ENCODE results near the gene KLHL6. TPM values are rescaled to one million over a fixed set of nuclear protein-coding genes. Genes with fewer than 3 reads are reported as not detected.
"Not testable (repeated sequence)": the region's sequence is repeated elsewhere in the genome, so short reads cannot be mapped to it uniquely, and the experiment has no call there.

Gene KLHL6
- total RNA-seq, 6 donors from 2014 or later: 15.2 to 77.5 (median 25.6) TPM

DNA sequence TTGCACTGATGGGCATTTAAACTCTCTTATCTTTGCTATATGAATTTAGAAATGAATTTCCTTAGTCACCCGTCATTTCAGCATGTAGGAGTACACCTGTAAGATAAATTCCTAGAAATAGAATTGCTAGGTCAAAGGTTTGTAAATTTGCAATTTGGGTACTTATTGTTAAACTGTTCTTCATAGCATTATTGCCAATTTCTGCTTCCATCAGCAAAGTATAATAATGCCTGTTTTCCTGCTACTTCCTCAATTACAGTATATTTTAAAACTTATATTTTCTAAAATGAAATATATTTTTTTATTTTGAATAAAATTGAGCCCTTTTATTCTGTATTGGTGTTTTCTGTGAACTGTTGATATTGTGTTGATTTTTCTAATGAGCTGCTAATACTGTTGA lies 110.8 kb downstream of the KLHL6 start:
- no peak for ATAC-seq (ENCODE audit: low FRiP score in 2 of 2)
- DNase-seq: no peak
- Histone ChIP-seq H3K27ac (no peak overlapping the region), H3K9me3 (peaks cover 0 to 10% (median 3%) of the 10 kb centered on the region in 4 donors), H3K27me3 (no peaks in the 10 kb centered on the region), H3K36me3 (no peaks in the 10 kb centered on the region), H3K4me3 (no peak overlapping the region), H3K4me1 (peaks cover 7 to 17% (median 15%) of the 10 kb centered on the region in 4 donors)
- TF ChIP-seq POLR2AphosphoS5 (IDR thresholded peaks at IDR 0.05) (no peak), EP300 (IDR thresholded peaks at IDR 0.05) (no peak), POLR2A (IDR thresholded peaks at IDR 0.05) (no peak)
- TF ChIP-seq, protein P1, sequence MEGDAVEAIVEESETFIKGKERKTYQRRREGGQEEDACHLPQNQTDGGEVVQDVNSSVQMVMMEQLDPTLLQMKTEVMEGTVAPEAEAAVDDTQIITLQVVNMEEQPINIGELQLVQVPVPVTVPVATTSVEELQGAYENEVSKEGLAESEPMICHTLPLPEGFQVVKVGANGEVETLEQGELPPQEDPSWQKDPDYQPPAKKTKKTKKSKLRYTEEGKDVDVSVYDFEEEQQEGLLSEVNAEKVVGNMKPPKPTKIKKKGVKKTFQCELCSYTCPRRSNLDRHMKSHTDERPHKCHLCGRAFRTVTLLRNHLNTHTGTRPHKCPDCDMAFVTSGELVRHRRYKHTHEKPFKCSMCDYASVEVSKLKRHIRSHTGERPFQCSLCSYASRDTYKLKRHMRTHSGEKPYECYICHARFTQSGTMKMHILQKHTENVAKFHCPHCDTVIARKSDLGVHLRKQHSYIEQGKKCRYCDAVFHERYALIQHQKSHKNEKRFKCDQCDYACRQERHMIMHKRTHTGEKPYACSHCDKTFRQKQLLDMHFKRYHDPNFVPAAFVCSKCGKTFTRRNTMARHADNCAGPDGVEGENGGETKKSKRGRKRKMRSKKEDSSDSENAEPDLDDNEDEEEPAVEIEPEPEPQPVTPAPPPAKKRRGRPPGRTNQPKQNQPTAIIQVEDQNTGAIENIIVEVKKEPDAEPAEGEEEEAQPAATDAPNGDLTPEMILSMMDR (IDR thresholded peaks at IDR 0.05): no peak
- 78 to 79% methylated on average over 1 of the region's 1 CpG for WGBS, 2 donors

DNA sequence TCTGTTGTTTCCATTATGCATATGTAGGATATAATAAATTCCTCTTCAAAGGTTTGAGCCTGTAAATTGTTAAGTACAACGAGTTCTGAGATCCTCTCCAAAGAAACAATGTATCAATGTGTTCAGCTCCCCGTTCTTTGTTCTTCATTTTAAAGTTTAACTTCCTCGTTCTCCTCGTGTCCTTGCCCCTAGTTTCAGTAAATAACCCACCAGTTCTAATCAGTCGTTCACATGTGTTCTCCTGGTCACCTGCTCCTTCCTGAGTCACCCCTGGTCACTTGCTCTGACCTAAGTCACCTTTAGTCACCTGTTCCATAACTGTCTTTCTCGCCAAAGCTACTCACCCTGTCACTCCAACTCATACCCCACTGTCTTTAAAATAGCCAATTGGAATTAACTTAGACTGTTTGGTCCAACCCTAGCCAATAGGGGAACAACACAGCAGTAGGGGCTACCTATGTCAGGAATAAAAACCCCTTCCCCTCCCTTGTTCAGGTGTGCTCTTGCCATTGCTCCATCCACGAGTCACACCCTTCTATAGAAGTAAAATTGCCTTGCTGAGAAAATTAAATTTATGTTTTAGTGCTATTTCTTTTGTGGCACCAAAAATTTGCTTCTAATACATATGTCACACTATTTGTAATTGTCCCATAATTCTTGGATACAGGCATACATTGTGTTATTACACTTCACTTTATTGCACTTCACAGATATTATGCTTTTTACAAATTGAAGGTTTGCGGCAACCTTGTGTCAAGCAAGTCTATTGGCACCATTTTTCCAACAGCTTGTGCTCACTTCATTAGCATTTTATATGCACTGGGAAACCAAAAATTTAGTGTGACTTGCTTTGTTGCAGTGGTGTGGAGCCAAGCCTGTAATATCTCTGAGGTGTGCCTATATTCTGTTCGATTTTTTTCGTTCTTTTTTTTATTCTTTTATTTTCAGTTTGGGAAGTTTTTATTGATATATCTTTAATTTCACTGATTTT lies 111.8 kb downstream of the KLHL6 start:
- Histone ChIP-seq H3K4me1 (peaks cover 5 to 9% (median 6%) of the 10 kb centered on the region in 4 donors), H3K36me3 (no peaks in the 10 kb centered on the region), H3K9me3 (peaks cover 0 to 10% (median 3%) of the 10 kb centered on the region in 4 donors), H3K27me3 (no peaks in the 10 kb centered on the region), H3K27ac (no peak overlapping the region), H3K4me3 (no peak overlapping the region)
- WGBS, 2 donors: 83 to 87% methylated on average over 10 of the region's 10 CpGs
- TF ChIP-seq, protein P1 (IDR thresholded peaks at IDR 0.05): no peak
- no peak for TF ChIP-seq POLR2AphosphoS5 (IDR thresholded peaks at IDR 0.05)
- ATAC-seq (ENCODE audit: low FRiP score in 2 of 2) (no peak), DNase-seq (no peak)

DNA sequence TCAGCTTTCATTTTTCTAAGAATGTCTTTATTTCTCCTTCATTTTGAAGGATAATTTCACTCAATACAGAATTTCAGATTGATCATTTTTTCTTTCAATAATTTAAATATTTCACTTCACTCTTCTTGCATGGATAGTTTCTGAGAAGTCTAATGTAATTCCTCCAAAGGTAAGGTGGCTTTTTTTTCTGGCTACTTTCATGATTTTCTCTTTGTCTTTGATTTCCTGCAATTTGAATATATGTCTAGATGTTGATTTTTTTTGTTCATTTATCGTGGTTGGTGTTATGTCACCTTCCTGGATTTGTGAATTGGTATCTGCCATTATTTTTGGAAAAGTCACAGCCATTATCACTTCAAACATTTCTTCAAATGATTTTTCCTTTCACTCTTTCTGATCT lies 112.5 kb downstream of the KLHL6 start:
- Histone ChIP-seq H3K27ac (no peak overlapping the region), H3K4me3 (no peak overlapping the region), H3K9me3 (peaks cover 0 to 10% (median 3%) of the 10 kb centered on the region in 4 donors), H3K4me1 (peaks cover 0 to 3% (median 2%) of the 10 kb centered on the region in 4 donors), H3K27me3 (no peaks in the 10 kb centered on the region), H3K36me3 (no peaks in the 10 kb centered on the region)
- 83 to 84% methylated on average over 1 of the region's 1 CpG for WGBS, 2 donors
- ATAC-seq (ENCODE audit: low FRiP score in 2 of 2) (no peak), DNase-seq (no peak)
- TF ChIP-seq EP300 (IDR thresholded peaks at IDR 0.05): no peak
- no peak for TF ChIP-seq POLR2AphosphoS5 (IDR thresholded peaks at IDR 0.05)

DNA sequence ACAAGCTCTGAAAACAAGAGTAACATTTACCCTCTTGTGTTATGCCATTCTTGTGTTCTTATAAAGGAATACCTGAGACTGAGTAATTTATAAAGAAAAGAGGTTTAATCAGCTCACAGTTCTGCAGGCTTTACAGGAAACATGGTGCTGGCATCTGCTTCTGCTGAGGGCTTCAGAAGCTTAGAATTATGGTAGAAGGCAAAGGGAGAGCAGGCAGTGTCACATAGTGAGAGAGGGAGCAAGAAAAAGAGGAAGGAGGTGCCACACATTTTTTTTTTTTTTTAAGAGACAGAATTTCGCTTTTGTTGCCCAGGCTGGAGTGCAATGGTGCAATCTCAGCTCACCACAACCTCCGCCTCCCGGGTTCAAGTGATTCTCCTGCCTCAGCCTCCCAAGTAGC lies 115.0 kb downstream of the KLHL6 start:
- not testable (repeated sequence) for H3K36me3 ChIP-seq; DNase-seq; H3K4me1 ChIP-seq; H3K4me3 ChIP-seq; H3K9me3 ChIP-seq; ATAC-seq (ENCODE audit: low FRiP score in 2 of 2); H3K27ac ChIP-seq; H3K27me3 ChIP-seq
- WGBS, 2 donors: 80 to 91% methylated on average over 3 of the region's 3 CpGs

DNA sequence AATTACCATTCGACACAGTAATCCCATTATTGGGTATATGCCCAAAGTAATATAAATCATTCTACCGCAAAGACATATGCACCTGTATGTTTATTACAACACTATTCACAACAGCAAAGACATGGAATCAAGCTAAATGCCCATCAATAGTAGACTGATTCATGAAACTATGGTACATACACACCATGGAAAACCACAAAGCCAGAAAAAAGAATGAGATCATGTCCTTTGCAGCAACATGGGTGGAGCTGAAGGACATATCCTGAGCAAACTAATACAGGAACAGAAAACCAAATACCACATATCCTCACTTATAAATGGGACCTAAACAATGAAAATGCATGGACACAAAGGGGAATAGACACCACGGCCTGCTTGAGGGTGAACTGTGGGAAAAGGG lies 116.0 kb downstream of the KLHL6 start:
- H3K27ac ChIP-seq: no peak overlapping the region
- ATAC-seq (ENCODE audit: low FRiP score in 2 of 2) (peak in 1 of 2 donors; percentile 17), DNase-seq (no peak)
- 76 to 80% methylated on average over 3 of the region's 3 CpGs for WGBS, 2 donors
- no peaks in the 10 kb centered on the region for H3K27me3 ChIP-seq
- no peaks in the 10 kb centered on the region for H3K36me3 ChIP-seq
- TF ChIP-seq, protein P1 (IDR thresholded peaks at IDR 0.05): no peak
- TF ChIP-seq POLR2AphosphoS5 (IDR thresholded peaks at IDR 0.05) (no peak), POLR2A (IDR thresholded peaks at IDR 0.05) (no peak), EP300 (IDR thresholded peaks at IDR 0.05) (no peak)
- H3K9me3 ChIP-seq: peaks cover 0 to 10% (median 3%) of the 10 kb centered on the region in 4 donors
- H3K4me3 ChIP-seq: no peak overlapping the region
- peaks cover 0 to 4% (median 0%) of the 10 kb centered on the region in 4 donors for H3K4me1 ChIP-seq

Data from upper lobe of left lung (tissue), 6 donors.